CD4-positive, alpha-beta T cell (primary cell): Measurements from ENCODE around the gene PACSIN1. TPM values are rescaled to one million over a fixed set of nuclear protein-coding genes. Genes with fewer than 3 reads are reported as not detected.

Experiments used
- ATAC-seq: fragments of 200-7000 bp; cut with Tn5 transposase; one replicate; pipeline ENCODE4 v1.10.0; 2022; ENCODE audit warnings: mild to moderate bottlenecking; ENCODE audit not compliant: poor library complexity
- CTCF ChIA-PET: fragments of 350-600 bp; sonication (Branson Sonifier 250); formaldehyde crosslinking; loops from one replicate; lab custom pipeline; 2021; ENCODE audit warnings: antibody characterized with exemption, inconsistent platforms; lab: Charles Lee
- POLR2A ChIA-PET: fragments of 350-600 bp; sonication (Branson Sonifier 250); formaldehyde crosslinking; loops from one replicate; lab custom pipeline; 2021; ENCODE audit warnings: antibody characterized with exemption, inconsistent platforms; lab: Charles Lee
- DNase-seq, 14 experiments: peaks; one replicate each; pipeline ENCODE4 v3.0.0-alpha.2; 2013 to 2020; ENCODE audit warnings: mixed read lengths in 2 of 14
- H3K27ac ChIP-seq, 2 donors: one replicate each; pipeline versions ENCODE4 v1.5.1 to v1.7.0; 2013; ENCODE audit warnings: low read length in 2 of 2, low read depth in 1 of 2, mild to moderate bottlenecking in 1 of 2
- H3K27me3 ChIP-seq, 2 experiments: 1 replicate in 1 of 2; 2 replicates in 1 of 2; pipeline versions ENCODE4 v1.6.1 to v1.7.0; 2013; ENCODE audit warnings: low read length in 2 of 2, control low read depth in 1 of 2, mild to moderate bottlenecking in 1 of 2, moderate library complexity in 1 of 2; ENCODE audit not compliant: insufficient read depth in 2 of 2, control insufficient read depth in 1 of 2
- H3K36me3 ChIP-seq: one replicate; pipeline ENCODE4 v1.6.1; 2013; ENCODE audit warnings: low read length, control low read depth; ENCODE audit not compliant: insufficient read depth
- H3K4me1 ChIP-seq: one replicate; pipeline ENCODE4 v1.6.1; 2013; ENCODE audit warnings: low read length, control low read depth; ENCODE audit not compliant: insufficient read depth
- H3K4me3 ChIP-seq: one replicate; pipeline ENCODE4 v1.5.1; 2013; ENCODE audit warnings: mild to moderate bottlenecking, low read length, moderate library complexity
- H3K9me3 ChIP-seq, 2 experiments: 1 replicate in 1 of 2; 2 replicates in 1 of 2; pipeline versions ENCODE4 v1.6.1 to v1.7.0; 2013; ENCODE audit warnings: low read length in 2 of 2, mild to moderate bottlenecking in 2 of 2, control low read depth in 1 of 2, moderate library complexity in 1 of 2; ENCODE audit not compliant: control insufficient read depth in 1 of 2, insufficient read depth in 1 of 2
- H3K27ac Mint-ChIP-seq: one replicate; pipeline ENCODE4 v1.8.0; 2020; ENCODE audit warnings: mixed read lengths
- H3K27me3 Mint-ChIP-seq: one replicate; pipeline ENCODE4 v1.8.0; 2021; ENCODE audit warnings: mixed read lengths
- H3K36me3 Mint-ChIP-seq: one replicate; pipeline ENCODE4 v1.8.0; 2021; ENCODE audit warnings: low read depth, mixed read lengths
- H3K4me1 Mint-ChIP-seq: one replicate; pipeline ENCODE4 v1.8.0; 2021; ENCODE audit warnings: low read depth, mixed read lengths
- H3K4me3 Mint-ChIP-seq: one replicate; pipeline ENCODE4 v1.8.0; 2020; ENCODE audit warnings: mild to moderate bottlenecking, mixed read lengths
- H3K9me3 Mint-ChIP-seq: one replicate; pipeline ENCODE4 v1.8.0; 2020; ENCODE audit warnings: mixed read lengths
- intact Hi-C, 2 experiments: fragments of 100-400 bp; cut with DNase I in 1 of 2; cut with micrococcal nuclease in 1 of 2; formaldehyde crosslinking; loops; one replicate each; pipeline versions ENCODE4 v1.15.1 to v1.9.0; 2023 to 2025; cut with DNase I, micrococcal nuclease
- total RNA-seq, 174 experiments: library from RNA in 2 of 174; stranded (reverse) in 2 of 174; gene quantifications; one replicate each; pipeline ENCODE4 v1.2.3 and lab custom pipeline; 2021 to 2026
- TF ChIP-seq, protein P1 (sequence below): fragments of 200-600 bp; IDR thresholded peaks from one replicate; pipeline ENCODE4 v1.8.0; 2022; ENCODE audit warnings: antibody characterized with exemption, mild to moderate bottlenecking

Gene PACSIN1
- total RNA-seq, 2 experiments from 2014 or later, result 1.3 to 1.4 TPM

DNA sequence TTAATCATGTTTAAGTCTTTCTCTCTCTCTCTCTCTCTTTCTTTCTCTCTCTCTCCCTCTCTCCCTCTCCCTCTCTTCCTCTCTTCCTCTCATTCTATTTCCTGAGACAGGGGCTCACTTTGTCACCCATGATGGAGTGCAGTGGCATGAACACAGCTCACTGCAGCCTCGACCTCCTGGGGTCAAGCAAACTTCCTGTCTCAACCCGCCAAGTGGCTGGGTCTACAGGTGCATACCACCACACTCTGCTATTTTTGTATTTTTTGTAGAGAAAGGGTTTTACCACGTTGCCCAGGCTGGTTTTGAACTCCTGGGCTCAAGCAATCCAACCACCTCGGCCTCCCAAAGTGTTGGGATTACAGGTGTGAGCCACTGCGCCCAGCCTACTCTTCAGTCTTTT lies 24.4 kb upstream of the PACSIN1 start:
- CTCF ChIA-PET, result no interaction called here
- no peaks in the 10 kb centered on the region for H3K36me3 ChIP-seq
- TF ChIP-seq, protein P1, sequence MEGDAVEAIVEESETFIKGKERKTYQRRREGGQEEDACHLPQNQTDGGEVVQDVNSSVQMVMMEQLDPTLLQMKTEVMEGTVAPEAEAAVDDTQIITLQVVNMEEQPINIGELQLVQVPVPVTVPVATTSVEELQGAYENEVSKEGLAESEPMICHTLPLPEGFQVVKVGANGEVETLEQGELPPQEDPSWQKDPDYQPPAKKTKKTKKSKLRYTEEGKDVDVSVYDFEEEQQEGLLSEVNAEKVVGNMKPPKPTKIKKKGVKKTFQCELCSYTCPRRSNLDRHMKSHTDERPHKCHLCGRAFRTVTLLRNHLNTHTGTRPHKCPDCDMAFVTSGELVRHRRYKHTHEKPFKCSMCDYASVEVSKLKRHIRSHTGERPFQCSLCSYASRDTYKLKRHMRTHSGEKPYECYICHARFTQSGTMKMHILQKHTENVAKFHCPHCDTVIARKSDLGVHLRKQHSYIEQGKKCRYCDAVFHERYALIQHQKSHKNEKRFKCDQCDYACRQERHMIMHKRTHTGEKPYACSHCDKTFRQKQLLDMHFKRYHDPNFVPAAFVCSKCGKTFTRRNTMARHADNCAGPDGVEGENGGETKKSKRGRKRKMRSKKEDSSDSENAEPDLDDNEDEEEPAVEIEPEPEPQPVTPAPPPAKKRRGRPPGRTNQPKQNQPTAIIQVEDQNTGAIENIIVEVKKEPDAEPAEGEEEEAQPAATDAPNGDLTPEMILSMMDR, result no peak
- peaks cover 0 to 6% of the 10 kb centered on the region in 2 experiments for H3K9me3 ChIP-seq
- Mint-ChIP-seq H3K9me3 (no peaks in the 10 kb centered on the region), H3K36me3 (no peaks in the 10 kb centered on the region), H3K4me3 (no peak overlapping the region), H3K27ac (no peak overlapping the region), H3K4me1 (no peaks in the 10 kb centered on the region), H3K27me3 (no peaks in the 10 kb centered on the region)
- intact Hi-C loops, result no loop called here
- DNase-seq (no peak), ATAC-seq (no peak)
- H3K27me3 ChIP-seq, result no peaks in the 10 kb centered on the region
- H3K4me1 ChIP-seq, result no peaks in the 10 kb centered on the region
- POLR2A ChIA-PET, result no interaction called here
- no peak overlapping the region for H3K4me3 ChIP-seq
- H3K27ac ChIP-seq, result no peak overlapping the region

- no peak for DNase-seq
- Histone ChIP-seq H3K36me3 (no peaks in the 10 kb centered on the region), H3K27me3 (no peaks in the 10 kb centered on the region), H3K27ac (no peak overlapping the region), H3K4me3 (no peak overlapping the region), H3K9me3 (no peaks in the 10 kb centered on the region), H3K4me1 (no peaks in the 10 kb centered on the region)
- Mint-ChIP-seq H3K27ac (no peak overlapping the region), H3K4me3 (no peak overlapping the region), H3K9me3 (no peaks in the 10 kb centered on the region), H3K36me3 (no peaks in the 10 kb centered on the region), H3K4me1 (no peaks in the 10 kb centered on the region), H3K27me3 (no peaks in the 10 kb centered on the region)
- ChIA-PET CTCF (no interaction called here), POLR2A (no interaction called here)
- ATAC-seq, result no peak
- TF ChIP-seq, protein P1, result no peak
- intact Hi-C loops, result no loop called here
These were observed 20.5 kb upstream of the PACSIN1 start for GRCh38 chr6:34445313-34445860.

DNA sequence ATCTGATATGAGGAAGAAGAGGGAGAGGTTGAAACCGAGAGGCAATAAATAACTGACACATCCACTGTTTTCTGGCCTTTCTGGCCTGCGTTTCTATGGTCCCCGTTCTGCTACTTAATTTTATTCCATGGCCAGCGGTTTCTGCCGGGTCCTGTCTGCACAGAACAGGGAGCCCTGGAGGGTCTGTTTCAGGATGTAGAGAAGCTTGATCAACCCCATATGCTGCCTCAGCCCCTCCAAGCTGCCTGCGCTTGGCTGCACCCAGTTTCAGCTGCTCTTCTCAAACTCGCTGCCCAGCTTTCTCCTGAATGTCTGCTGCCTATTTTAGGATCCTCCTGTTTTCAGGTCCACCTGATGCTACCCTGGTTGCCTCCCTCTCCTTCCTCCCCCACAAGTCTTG lies 18.5 kb upstream of the PACSIN1 start:
- Mint-ChIP-seq H3K4me3 (no peak overlapping the region), H3K27ac (no peak overlapping the region), H3K9me3 (peaks cover 2% of the 10 kb centered on the region), H3K27me3 (no peaks in the 10 kb centered on the region), H3K36me3 (no peaks in the 10 kb centered on the region), H3K4me1 (no peaks in the 10 kb centered on the region)
- ChIA-PET POLR2A (no interaction called here), CTCF (no interaction called here)
- intact Hi-C loops, result no loop called here
- Histone ChIP-seq H3K4me3 (no peak overlapping the region), H3K27me3 (no peaks in the 10 kb centered on the region), H3K36me3 (no peaks in the 10 kb centered on the region), H3K9me3 (no peaks in the 10 kb centered on the region), H3K4me1 (no peaks in the 10 kb centered on the region), H3K27ac (no peak overlapping the region)
- no peak for DNase-seq
- no peak for ATAC-seq
- TF ChIP-seq, protein P1, result no peak
